WTC11 (cell line): ENCODE data around the gene NELL1. TPM values are rescaled to one million over a fixed set of nuclear protein-coding genes. Genes with fewer than 3 reads are reported as not detected.

Source experiments
- ATAC-seq: fragments of 200-7000 bp; cut with Tn5 transposase; 2 replicates; pipeline ENCODE4 v1.10.0; 2021; ENCODE audit warnings: mild to moderate bottlenecking, moderate library complexity
- CTCF ChIA-PET: fragments of 300-600 bp; sonication (Branson Sonifier 250); formaldehyde crosslinking; loops from one replicate; lab custom pipeline; 2021; ENCODE audit warnings: antibody characterized with exemption; lab: Charles Lee
- POLR2A ChIA-PET: fragments of 350-600 bp; sonication (Branson Sonifier 250); formaldehyde crosslinking; loops from one replicate; lab custom pipeline; 2021; ENCODE audit warnings: antibody characterized with exemption; lab: Charles Lee
- DNase-seq: peaks from one replicate; pipeline ENCODE4 v3.0.0; 2021; ENCODE audit warnings: low spot score
- H3K27ac Mint-ChIP-seq: 2 replicates; pipeline ENCODE4 v1.8.0; 2021; ENCODE audit warnings: mixed read lengths
- H3K27me3 Mint-ChIP-seq: 2 replicates; pipeline ENCODE4 v1.8.0; 2021; ENCODE audit warnings: low read depth, mild to moderate bottlenecking, moderate library complexity, mixed read lengths
- H3K36me3 Mint-ChIP-seq: 2 replicates; pipeline ENCODE4 v1.8.0; 2021; ENCODE audit warnings: mixed read lengths
- H3K4me1 Mint-ChIP-seq: 2 replicates; pipeline ENCODE4 v1.8.0; 2022; ENCODE audit warnings: mixed read lengths
- H3K4me3 Mint-ChIP-seq: 2 replicates; pipeline ENCODE4 v1.8.0; 2021; ENCODE audit warnings: mild to moderate bottlenecking, moderate library complexity, mixed read lengths
- H3K9me3 Mint-ChIP-seq: 2 replicates; pipeline ENCODE4 v1.8.0; 2021; ENCODE audit warnings: mixed read lengths
- CBFB ChIP-seq: sonication (generic); formaldehyde crosslinking; IDR thresholded peaks from 2 replicates; pipeline ENCODE4 v1.8.1; 2022; ENCODE audit warnings: mild to moderate bottlenecking, low read depth, missing genetic modification reagents
- ELF4 ChIP-seq: sonication (generic); formaldehyde crosslinking; IDR thresholded peaks from 2 replicates; pipeline ENCODE4 v1.8.1; 2022; ENCODE audit warnings: low read depth, mild to moderate bottlenecking, moderate library complexity, missing genetic modification reagents
- ESRRA ChIP-seq: sonication (generic); formaldehyde crosslinking; IDR thresholded peaks from 2 replicates; pipeline ENCODE4 v1.8.1; 2022; ENCODE audit warnings: mild to moderate bottlenecking, missing genetic modification reagents, borderline replicate concordance
- IRF2 ChIP-seq: sonication (generic); formaldehyde crosslinking; IDR thresholded peaks from 2 replicates; pipeline ENCODE4 v1.8.0; 2022; ENCODE audit warnings: low read depth, missing genetic modification reagents, borderline replicate concordance
- MXD4 ChIP-seq: fragments of 250-450 bp; sonication (Bioruptor Pico); IDR thresholded peaks from 2 replicates; pipeline ENCODE4 v1.8.0; 2021; ENCODE audit warnings: mild to moderate bottlenecking, moderate library complexity, borderline replicate concordance
- NFE2L1 ChIP-seq: sonication (generic); formaldehyde crosslinking; IDR thresholded peaks from 2 replicates; pipeline ENCODE4 v1.8.1; 2023; ENCODE audit warnings: missing genetic modification reagents
- NR1H2 ChIP-seq: sonication (generic); formaldehyde crosslinking; IDR thresholded peaks from 2 replicates; pipeline ENCODE4 v1.9.0; 2021; ENCODE audit warnings: mild to moderate bottlenecking, moderate library complexity, missing genetic modification reagents
- OVOL2 ChIP-seq: fragments of 250-450 bp; sonication (Bioruptor Pico); IDR thresholded peaks from 2 replicates; pipeline ENCODE4 v1.9.0; 2021; ENCODE audit warnings: mild to moderate bottlenecking, borderline replicate concordance
- PRRX2 ChIP-seq: fragments of 250-450 bp; sonication (Bioruptor Pico); IDR thresholded peaks from 2 replicates; pipeline ENCODE4 v1.8.0; 2021; ENCODE audit warnings: mild to moderate bottlenecking
- RORB ChIP-seq: fragments of 250-450 bp; sonication (Bioruptor Pico); IDR thresholded peaks from 2 replicates; pipeline ENCODE4 v1.9.0; 2021; ENCODE audit warnings: mild to moderate bottlenecking
- SMAD3 ChIP-seq: sonication (generic); formaldehyde crosslinking; IDR thresholded peaks from 2 replicates; pipeline ENCODE4 v1.8.0; 2022; ENCODE audit warnings: missing genetic modification reagents, mild to moderate bottlenecking, borderline replicate concordance
- TCF7 ChIP-seq: sonication (generic); formaldehyde crosslinking; IDR thresholded peaks from 2 replicates; pipeline ENCODE4 v1.8.0; 2022; ENCODE audit warnings: mild to moderate bottlenecking, low read depth, missing genetic modification reagents, moderate library complexity
- ZBTB21 ChIP-seq: sonication (generic); formaldehyde crosslinking; IDR thresholded peaks from 2 replicates; pipeline ENCODE4 v1.8.1; 2023; ENCODE audit warnings: mild to moderate bottlenecking, missing genetic modification reagents, borderline replicate concordance
- ZNF138 ChIP-seq: sonication (generic); formaldehyde crosslinking; conservative IDR thresholded peaks from 2 replicates; pipeline ENCODE4 v1.8.1; 2022; ENCODE audit warnings: mild to moderate bottlenecking, moderate library complexity, missing genetic modification reagents
- ZNF263 ChIP-seq: sonication (generic); formaldehyde crosslinking; IDR thresholded peaks from 2 replicates; pipeline ENCODE4 v1.8.1; 2022; ENCODE audit warnings: low read depth, mild to moderate bottlenecking, moderate library complexity, missing genetic modification reagents
- ZNF423 ChIP-seq: fragments of 250-450 bp; sonication (Bioruptor Pico); IDR thresholded peaks from 2 replicates; pipeline ENCODE4 v2.1.2; 2022; ENCODE audit warnings: mild to moderate bottlenecking, moderate library complexity
- ZNF671 ChIP-seq: fragments of 250-450 bp; sonication (Bioruptor Pico); IDR thresholded peaks from 2 replicates; pipeline ENCODE4 v1.8.0; 2021; ENCODE audit warnings: mild to moderate bottlenecking
- total RNA-seq: library from RNA; stranded (reverse); gene quantifications from 3 replicates; pipeline ENCODE4 v1.2.3, GENCODE V29; 2021
- TF ChIP-seq, protein P1 (sequence below): sonication (generic); formaldehyde crosslinking; IDR thresholded peaks from 2 replicates; pipeline ENCODE4 v1.8.1; 2022; ENCODE audit warnings: low read depth, missing genetic modification reagents, borderline replicate concordance
- TF ChIP-seq, protein P2 (sequence below): sonication (generic); formaldehyde crosslinking; conservative IDR thresholded peaks from 2 replicates; pipeline ENCODE4 v1.8.1; 2022; ENCODE audit warnings: mild to moderate bottlenecking, missing genetic modification reagents
- TF ChIP-seq, protein P3 (sequence below): fragments of 250-450 bp; sonication (Bioruptor Pico); IDR thresholded peaks from 2 replicates; pipeline ENCODE4 v1.9.0; 2021; ENCODE audit warnings: mild to moderate bottlenecking
- TF ChIP-seq, protein P4 (sequence below): fragments of 250-450 bp; sonication (Bioruptor Pico); IDR thresholded peaks from 2 replicates; pipeline ENCODE4 v1.9.0; 2021; ENCODE audit warnings: mild to moderate bottlenecking, borderline replicate concordance
- TF ChIP-seq, protein P5 (sequence below): sonication (generic); formaldehyde crosslinking; IDR thresholded peaks from 2 replicates; pipeline ENCODE4 v1.8.0; 2022; ENCODE audit warnings: mild to moderate bottlenecking, missing genetic modification reagents
- TF ChIP-seq, protein P6 (sequence below): sonication (generic); formaldehyde crosslinking; IDR thresholded peaks from 2 replicates; pipeline ENCODE4 v1.8.0; 2023; ENCODE audit warnings: missing genetic modification reagents, mild to moderate bottlenecking, borderline replicate concordance

Gene NELL1
- total RNA-seq, 1 experiment from 2014 or later, result 1.8 TPM

DNA sequence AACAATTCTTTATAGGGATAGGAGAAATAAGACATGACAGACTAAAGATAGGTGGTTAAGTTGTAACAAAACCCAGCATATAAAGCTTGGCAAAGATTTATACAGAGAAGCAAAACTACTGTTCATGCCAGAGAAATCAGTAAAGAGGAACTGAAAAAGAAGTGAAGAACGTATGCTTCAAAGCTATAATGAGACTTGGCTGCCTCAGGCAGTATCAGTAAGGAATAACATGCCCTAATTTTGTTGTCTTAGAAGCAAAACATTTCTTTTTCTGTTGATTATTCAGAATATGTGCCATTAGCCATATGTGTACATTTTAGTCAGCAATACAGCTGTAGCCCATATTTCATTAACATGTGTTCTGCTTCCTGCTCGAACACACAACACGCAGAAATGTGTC is 403.2 kb downstream of the NELL1 start:
- DNase-seq (no peak), ATAC-seq (no peak)
- Mint-ChIP-seq H3K4me3 (no peak overlapping the region), H3K9me3 (no peaks in the 10 kb centered on the region), H3K27me3 (no peaks in the 10 kb centered on the region), H3K27ac (no peak overlapping the region), H3K36me3 (no peaks in the 10 kb centered on the region), H3K4me1 (peaks cover 14% of the 10 kb centered on the region)
- ChIA-PET CTCF (no interaction called here), POLR2A (no interaction called here)
- no peak for TF ChIP-seq MXD4 (CRISPR knock-in tag)
- TF ChIP-seq ZNF263 (CRISPR knock-in tag), result no peak
- TF ChIP-seq, protein P1, sequence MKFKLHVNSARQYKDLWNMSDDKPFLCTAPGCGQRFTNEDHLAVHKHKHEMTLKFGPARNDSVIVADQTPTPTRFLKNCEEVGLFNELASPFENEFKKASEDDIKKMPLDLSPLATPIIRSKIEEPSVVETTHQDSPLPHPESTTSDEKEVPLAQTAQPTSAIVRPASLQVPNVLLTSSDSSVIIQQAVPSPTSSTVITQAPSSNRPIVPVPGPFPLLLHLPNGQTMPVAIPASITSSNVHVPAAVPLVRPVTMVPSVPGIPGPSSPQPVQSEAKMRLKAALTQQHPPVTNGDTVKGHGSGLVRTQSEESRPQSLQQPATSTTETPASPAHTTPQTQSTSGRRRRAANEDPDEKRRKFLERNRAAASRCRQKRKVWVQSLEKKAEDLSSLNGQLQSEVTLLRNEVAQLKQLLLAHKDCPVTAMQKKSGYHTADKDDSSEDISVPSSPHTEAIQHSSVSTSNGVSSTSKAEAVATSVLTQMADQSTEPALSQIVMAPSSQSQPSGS (CRISPR knock-in tag), result no peak
- TF ChIP-seq, protein P2, sequence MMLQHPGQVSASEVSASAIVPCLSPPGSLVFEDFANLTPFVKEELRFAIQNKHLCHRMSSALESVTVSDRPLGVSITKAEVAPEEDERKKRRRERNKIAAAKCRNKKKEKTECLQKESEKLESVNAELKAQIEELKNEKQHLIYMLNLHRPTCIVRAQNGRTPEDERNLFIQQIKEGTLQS (CRISPR knock-in tag), result no peak
- TF ChIP-seq OVOL2 (CRISPR knock-in tag), result no peak
- TF ChIP-seq CBFB (CRISPR knock-in tag), result no peak
- TF ChIP-seq, protein P3, sequence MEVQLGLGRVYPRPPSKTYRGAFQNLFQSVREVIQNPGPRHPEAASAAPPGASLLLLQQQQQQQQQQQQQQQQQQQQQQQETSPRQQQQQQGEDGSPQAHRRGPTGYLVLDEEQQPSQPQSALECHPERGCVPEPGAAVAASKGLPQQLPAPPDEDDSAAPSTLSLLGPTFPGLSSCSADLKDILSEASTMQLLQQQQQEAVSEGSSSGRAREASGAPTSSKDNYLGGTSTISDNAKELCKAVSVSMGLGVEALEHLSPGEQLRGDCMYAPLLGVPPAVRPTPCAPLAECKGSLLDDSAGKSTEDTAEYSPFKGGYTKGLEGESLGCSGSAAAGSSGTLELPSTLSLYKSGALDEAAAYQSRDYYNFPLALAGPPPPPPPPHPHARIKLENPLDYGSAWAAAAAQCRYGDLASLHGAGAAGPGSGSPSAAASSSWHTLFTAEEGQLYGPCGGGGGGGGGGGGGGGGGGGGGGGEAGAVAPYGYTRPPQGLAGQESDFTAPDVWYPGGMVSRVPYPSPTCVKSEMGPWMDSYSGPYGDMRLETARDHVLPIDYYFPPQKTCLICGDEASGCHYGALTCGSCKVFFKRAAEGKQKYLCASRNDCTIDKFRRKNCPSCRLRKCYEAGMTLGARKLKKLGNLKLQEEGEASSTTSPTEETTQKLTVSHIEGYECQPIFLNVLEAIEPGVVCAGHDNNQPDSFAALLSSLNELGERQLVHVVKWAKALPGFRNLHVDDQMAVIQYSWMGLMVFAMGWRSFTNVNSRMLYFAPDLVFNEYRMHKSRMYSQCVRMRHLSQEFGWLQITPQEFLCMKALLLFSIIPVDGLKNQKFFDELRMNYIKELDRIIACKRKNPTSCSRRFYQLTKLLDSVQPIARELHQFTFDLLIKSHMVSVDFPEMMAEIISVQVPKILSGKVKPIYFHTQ (CRISPR knock-in tag), result no peak
- no peak for TF ChIP-seq SMAD3
- TF ChIP-seq ZNF138, result no peak
- TF ChIP-seq NR1H2 (CRISPR knock-in tag), result no peak
- no peak for TF ChIP-seq ESRRA
- no peak for TF ChIP-seq RORB
- no peak for TF ChIP-seq PRRX2 (CRISPR knock-in tag)
- TF ChIP-seq ZNF671, result no peak
- no peak for TF ChIP-seq TCF7 (CRISPR knock-in tag)

DNA sequence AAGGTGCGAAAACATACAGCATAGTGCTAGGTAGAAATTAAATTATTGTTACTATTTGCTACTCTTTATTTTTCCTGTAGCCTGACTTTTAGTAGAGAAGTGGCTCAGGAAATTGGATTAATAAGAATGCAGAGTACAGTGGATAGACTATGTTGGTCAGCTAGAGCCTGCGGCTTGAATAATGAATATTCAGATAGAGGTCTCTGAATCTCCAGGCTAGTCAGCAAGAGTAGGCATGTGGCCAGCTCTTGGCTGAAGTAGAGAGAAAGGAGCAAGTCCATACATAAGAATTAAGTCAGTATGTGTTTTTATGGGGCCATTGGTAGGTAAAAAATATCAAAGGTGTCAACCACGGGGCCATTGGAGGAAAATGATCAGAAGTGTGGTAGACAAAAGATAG is 413.5 kb downstream of the NELL1 start:
- Mint-ChIP-seq H3K9me3 (no peaks in the 10 kb centered on the region), H3K4me3 (no peak overlapping the region), H3K27me3 (no peaks in the 10 kb centered on the region), H3K4me1 (no peaks in the 10 kb centered on the region), H3K36me3 (no peaks in the 10 kb centered on the region), H3K27ac (no peak overlapping the region)
- ChIA-PET POLR2A (no interaction called here), CTCF (no interaction called here)
- ATAC-seq, result peak; percentile 43; the same call in 1 of the 2 replicates
- DNase-seq, result no peak
- TF ChIP-seq, protein P4, sequence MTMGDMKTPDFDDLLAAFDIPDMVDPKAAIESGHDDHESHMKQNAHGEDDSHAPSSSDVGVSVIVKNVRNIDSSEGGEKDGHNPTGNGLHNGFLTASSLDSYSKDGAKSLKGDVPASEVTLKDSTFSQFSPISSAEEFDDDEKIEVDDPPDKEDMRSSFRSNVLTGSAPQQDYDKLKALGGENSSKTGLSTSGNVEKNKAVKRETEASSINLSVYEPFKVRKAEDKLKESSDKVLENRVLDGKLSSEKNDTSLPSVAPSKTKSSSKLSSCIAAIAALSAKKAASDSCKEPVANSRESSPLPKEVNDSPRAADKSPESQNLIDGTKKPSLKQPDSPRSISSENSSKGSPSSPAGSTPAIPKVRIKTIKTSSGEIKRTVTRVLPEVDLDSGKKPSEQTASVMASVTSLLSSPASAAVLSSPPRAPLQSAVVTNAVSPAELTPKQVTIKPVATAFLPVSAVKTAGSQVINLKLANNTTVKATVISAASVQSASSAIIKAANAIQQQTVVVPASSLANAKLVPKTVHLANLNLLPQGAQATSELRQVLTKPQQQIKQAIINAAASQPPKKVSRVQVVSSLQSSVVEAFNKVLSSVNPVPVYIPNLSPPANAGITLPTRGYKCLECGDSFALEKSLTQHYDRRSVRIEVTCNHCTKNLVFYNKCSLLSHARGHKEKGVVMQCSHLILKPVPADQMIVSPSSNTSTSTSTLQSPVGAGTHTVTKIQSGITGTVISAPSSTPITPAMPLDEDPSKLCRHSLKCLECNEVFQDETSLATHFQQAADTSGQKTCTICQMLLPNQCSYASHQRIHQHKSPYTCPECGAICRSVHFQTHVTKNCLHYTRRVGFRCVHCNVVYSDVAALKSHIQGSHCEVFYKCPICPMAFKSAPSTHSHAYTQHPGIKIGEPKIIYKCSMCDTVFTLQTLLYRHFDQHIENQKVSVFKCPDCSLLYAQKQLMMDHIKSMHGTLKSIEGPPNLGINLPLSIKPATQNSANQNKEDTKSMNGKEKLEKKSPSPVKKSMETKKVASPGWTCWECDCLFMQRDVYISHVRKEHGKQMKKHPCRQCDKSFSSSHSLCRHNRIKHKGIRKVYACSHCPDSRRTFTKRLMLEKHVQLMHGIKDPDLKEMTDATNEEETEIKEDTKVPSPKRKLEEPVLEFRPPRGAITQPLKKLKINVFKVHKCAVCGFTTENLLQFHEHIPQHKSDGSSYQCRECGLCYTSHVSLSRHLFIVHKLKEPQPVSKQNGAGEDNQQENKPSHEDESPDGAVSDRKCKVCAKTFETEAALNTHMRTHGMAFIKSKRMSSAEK, result no peak
- TF ChIP-seq ZBTB21, result no peak
- TF ChIP-seq ZNF138, result no peak
- no peak for TF ChIP-seq IRF2
- TF ChIP-seq, protein P5, sequence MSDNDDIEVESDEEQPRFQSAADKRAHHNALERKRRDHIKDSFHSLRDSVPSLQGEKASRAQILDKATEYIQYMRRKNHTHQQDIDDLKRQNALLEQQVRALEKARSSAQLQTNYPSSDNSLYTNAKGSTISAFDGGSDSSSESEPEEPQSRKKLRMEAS (CRISPR knock-in tag), result no peak
- no peak for TF ChIP-seq ESRRA
- no peak for TF ChIP-seq NFE2L1 (CRISPR knock-in tag)
- TF ChIP-seq, protein P6, sequence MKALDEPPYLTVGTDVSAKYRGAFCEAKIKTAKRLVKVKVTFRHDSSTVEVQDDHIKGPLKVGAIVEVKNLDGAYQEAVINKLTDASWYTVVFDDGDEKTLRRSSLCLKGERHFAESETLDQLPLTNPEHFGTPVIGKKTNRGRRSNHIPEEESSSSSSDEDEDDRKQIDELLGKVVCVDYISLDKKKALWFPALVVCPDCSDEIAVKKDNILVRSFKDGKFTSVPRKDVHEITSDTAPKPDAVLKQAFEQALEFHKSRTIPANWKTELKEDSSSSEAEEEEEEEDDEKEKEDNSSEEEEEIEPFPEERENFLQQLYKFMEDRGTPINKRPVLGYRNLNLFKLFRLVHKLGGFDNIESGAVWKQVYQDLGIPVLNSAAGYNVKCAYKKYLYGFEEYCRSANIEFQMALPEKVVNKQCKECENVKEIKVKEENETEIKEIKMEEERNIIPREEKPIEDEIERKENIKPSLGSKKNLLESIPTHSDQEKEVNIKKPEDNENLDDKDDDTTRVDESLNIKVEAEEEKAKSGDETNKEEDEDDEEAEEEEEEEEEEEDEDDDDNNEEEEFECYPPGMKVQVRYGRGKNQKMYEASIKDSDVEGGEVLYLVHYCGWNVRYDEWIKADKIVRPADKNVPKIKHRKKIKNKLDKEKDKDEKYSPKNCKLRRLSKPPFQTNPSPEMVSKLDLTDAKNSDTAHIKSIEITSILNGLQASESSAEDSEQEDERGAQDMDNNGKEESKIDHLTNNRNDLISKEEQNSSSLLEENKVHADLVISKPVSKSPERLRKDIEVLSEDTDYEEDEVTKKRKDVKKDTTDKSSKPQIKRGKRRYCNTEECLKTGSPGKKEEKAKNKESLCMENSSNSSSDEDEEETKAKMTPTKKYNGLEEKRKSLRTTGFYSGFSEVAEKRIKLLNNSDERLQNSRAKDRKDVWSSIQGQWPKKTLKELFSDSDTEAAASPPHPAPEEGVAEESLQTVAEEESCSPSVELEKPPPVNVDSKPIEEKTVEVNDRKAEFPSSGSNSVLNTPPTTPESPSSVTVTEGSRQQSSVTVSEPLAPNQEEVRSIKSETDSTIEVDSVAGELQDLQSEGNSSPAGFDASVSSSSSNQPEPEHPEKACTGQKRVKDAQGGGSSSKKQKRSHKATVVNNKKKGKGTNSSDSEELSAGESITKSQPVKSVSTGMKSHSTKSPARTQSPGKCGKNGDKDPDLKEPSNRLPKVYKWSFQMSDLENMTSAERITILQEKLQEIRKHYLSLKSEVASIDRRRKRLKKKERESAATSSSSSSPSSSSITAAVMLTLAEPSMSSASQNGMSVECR, result no peak
- no peak for TF ChIP-seq ZNF423 (CRISPR knock-in tag)
- no peak for TF ChIP-seq ELF4 (CRISPR knock-in tag)
